Astrocyte (in vitro differentiated cells and primary cell): Measurements from ENCODE around the gene CCDC177. TPM values are rescaled to one million over a fixed set of nuclear protein-coding genes. Genes with fewer than 3 reads are reported as not detected.

Experiments used
- DNase-seq: peaks from one replicate; pipeline ENCODE4 v3.0.0-alpha.2; 2010; ENCODE audit warnings: low read depth
- FAIRE-seq: peaks from 2 replicates; lab custom pipeline; 2011; peaks lifted over from hg19 to GRCh38; lab: Jason Lieb, UNC
- H2AFZ ChIP-seq: 2 replicates; pipeline ENCODE4 v1.6.0; 2012; ENCODE audit warnings: low read depth, low read length, inconsistent platforms
- H3K27ac ChIP-seq: 2 replicates; pipeline ENCODE4 v1.5.1; 2011; ENCODE audit warnings: low read depth, low read length, inconsistent platforms
- H3K27me3 ChIP-seq: 2 replicates; pipeline ENCODE4 v1.6.0; 2011; ENCODE audit warnings: low read length, inconsistent platforms; ENCODE audit not compliant: insufficient read depth
- H3K36me3 ChIP-seq: 2 replicates; pipeline ENCODE4 v1.5.1; 2011; ENCODE audit warnings: low read length, inconsistent platforms; ENCODE audit not compliant: insufficient read depth
- H3K4me1 ChIP-seq: 2 replicates; pipeline ENCODE4 v1.5.1; 2011; ENCODE audit warnings: low read length, inconsistent platforms; ENCODE audit not compliant: insufficient read depth
- H3K4me2 ChIP-seq: 2 replicates; pipeline ENCODE4 v1.6.0; 2012; ENCODE audit warnings: low read length, inconsistent platforms
- H3K4me3 ChIP-seq: 2 replicates; pipeline ENCODE4 v1.5.1; 2011; ENCODE audit warnings: low read depth, mild to moderate bottlenecking, low read length, inconsistent platforms; ENCODE audit not compliant: insufficient read depth
- H3K79me2 ChIP-seq: 2 replicates; pipeline ENCODE4 v1.6.0; 2012; ENCODE audit warnings: mild to moderate bottlenecking, low read length, inconsistent platforms; ENCODE audit not compliant: insufficient read depth
- H3K9ac ChIP-seq: 2 replicates; pipeline ENCODE4 v1.6.0; 2012; ENCODE audit warnings: mild to moderate bottlenecking, low read length, inconsistent platforms
- H3K9me3 ChIP-seq: 2 replicates; pipeline ENCODE4 v1.5.1; 2012; ENCODE audit warnings: low read depth, mild to moderate bottlenecking, low read length, inconsistent platforms; ENCODE audit not compliant: insufficient read depth
- H4K20me1 ChIP-seq: 2 replicates; pipeline ENCODE4 v1.6.0; 2012; ENCODE audit warnings: low read length, inconsistent platforms; ENCODE audit not compliant: insufficient read depth
- H3K27ac Mint-ChIP-seq: one replicate; pipeline ENCODE4 v1.8.0; 2021; ENCODE audit warnings: mild to moderate bottlenecking, mixed read lengths; ENCODE audit not compliant: unreplicated experiment
- H3K27me3 Mint-ChIP-seq: one replicate; pipeline ENCODE4 v1.8.0; 2021; ENCODE audit warnings: low read depth, mixed read lengths; ENCODE audit not compliant: unreplicated experiment
- H3K36me3 Mint-ChIP-seq: one replicate; pipeline ENCODE4 v1.8.0; 2021; ENCODE audit warnings: low read depth, mixed read lengths; ENCODE audit not compliant: unreplicated experiment
- H3K4me1 Mint-ChIP-seq: one replicate; pipeline ENCODE4 v1.8.0; 2021; ENCODE audit warnings: low read depth, mixed read lengths; ENCODE audit not compliant: unreplicated experiment
- H3K4me3 Mint-ChIP-seq: one replicate; pipeline ENCODE4 v1.8.0; 2021; ENCODE audit warnings: mild to moderate bottlenecking, moderate library complexity, mixed read lengths; ENCODE audit not compliant: unreplicated experiment
- H3K9me3 Mint-ChIP-seq: one replicate; pipeline ENCODE4 v1.8.0; 2021; ENCODE audit warnings: mild to moderate bottlenecking, mixed read lengths; ENCODE audit not compliant: unreplicated experiment
- CTCF ChIP-seq: IDR thresholded peaks from 2 replicates; pipeline ENCODE4 v1.5.1; 2011; ENCODE audit warnings: low read depth, mild to moderate bottlenecking, inconsistent platforms, low read length, moderate library complexity; ENCODE audit not compliant: insufficient read depth
- EZH2 ChIP-seq: IDR thresholded peaks from 2 replicates; pipeline ENCODE4 v1.6.1; 2012; ENCODE audit warnings: mild to moderate bottlenecking, low read length, inconsistent platforms; ENCODE audit not compliant: insufficient read depth
- total RNA-seq: library from RNA; stranded (reverse); gene quantifications from 2 replicates; pipeline ENCODE4 v1.2.1, GENCODE V29; 2021

Gene CCDC177
- total RNA-seq, 1 donor from 2014 or later = not detected

GRCh38 chr14:69543341-69544115 is 31.1 kb downstream of the CCDC177 start:
- H3K27me3 ChIP-seq = no peaks in the 10 kb centered on the region
- no peak overlapping the region for H2AFZ ChIP-seq
- peaks cover 20% of the 10 kb centered on the region for H3K27me3 Mint-ChIP-seq
- H3K36me3 ChIP-seq = no peaks in the 10 kb centered on the region
- H3K9me3 Mint-ChIP-seq = no peaks in the 10 kb centered on the region
- H3K27ac ChIP-seq = no peak overlapping the region
- FAIRE-seq = peak; percentile 60
- peak; percentile 89 for DNase-seq
- no peaks in the 10 kb centered on the region for H3K36me3 Mint-ChIP-seq
- peak overlapping the region; percentile 29 for H3K27ac Mint-ChIP-seq
- no peaks in the 10 kb centered on the region for H3K79me2 ChIP-seq
- H4K20me1 ChIP-seq = no peaks in the 10 kb centered on the region
- H3K4me3 ChIP-seq = no peak overlapping the region
- H3K9me3 ChIP-seq = no peaks in the 10 kb centered on the region
- H3K9ac ChIP-seq = no peak overlapping the region
- TF ChIP-seq EZH2 (no peak), CTCF (no peak)
- H3K4me1 Mint-ChIP-seq = peaks cover 5% of the 10 kb centered on the region
- peak overlapping the region; percentile 20 for H3K4me2 ChIP-seq
- peaks cover 3% of the 10 kb centered on the region for H3K4me1 ChIP-seq
- H3K4me3 Mint-ChIP-seq = no peak overlapping the region

GRCh38 chr14:69542311-69542710 is 32.4 kb downstream of the CCDC177 start:
- H3K27ac Mint-ChIP-seq = no peak overlapping the region
- DNase-seq (no peak), FAIRE-seq (no peak)
- no peaks in the 10 kb centered on the region for H3K36me3 Mint-ChIP-seq
- H3K4me3 Mint-ChIP-seq = no peak overlapping the region
- Histone ChIP-seq H3K36me3 (no peaks in the 10 kb centered on the region), H3K79me2 (no peaks in the 10 kb centered on the region), H3K4me1 (no peaks in the 10 kb centered on the region), H3K9ac (no peak overlapping the region), H2AFZ (no peak overlapping the region), H3K4me3 (no peak overlapping the region), H3K27me3 (no peaks in the 10 kb centered on the region), H3K27ac (no peak overlapping the region), H3K9me3 (no peaks in the 10 kb centered on the region), H3K4me2 (no peak overlapping the region), H4K20me1 (no peaks in the 10 kb centered on the region)
- peaks cover 26% of the 10 kb centered on the region for H3K27me3 Mint-ChIP-seq
- no peak for TF ChIP-seq CTCF
- no peak for TF ChIP-seq EZH2
- peaks cover 5% of the 10 kb centered on the region for H3K4me1 Mint-ChIP-seq
- H3K9me3 Mint-ChIP-seq = no peaks in the 10 kb centered on the region
